ENCODE data around the gene CYP11A1. TPM values are rescaled to one million over a fixed set of nuclear protein-coding genes. Genes with fewer than 3 reads are reported as not detected.

Gene CYP11A1
- 10 to 100 TPM in 2 of 4 donors, 1 to 10 TPM in 2; 1.3 to 17.0 (median 9.5) TPM for total RNA-seq

DNA sequence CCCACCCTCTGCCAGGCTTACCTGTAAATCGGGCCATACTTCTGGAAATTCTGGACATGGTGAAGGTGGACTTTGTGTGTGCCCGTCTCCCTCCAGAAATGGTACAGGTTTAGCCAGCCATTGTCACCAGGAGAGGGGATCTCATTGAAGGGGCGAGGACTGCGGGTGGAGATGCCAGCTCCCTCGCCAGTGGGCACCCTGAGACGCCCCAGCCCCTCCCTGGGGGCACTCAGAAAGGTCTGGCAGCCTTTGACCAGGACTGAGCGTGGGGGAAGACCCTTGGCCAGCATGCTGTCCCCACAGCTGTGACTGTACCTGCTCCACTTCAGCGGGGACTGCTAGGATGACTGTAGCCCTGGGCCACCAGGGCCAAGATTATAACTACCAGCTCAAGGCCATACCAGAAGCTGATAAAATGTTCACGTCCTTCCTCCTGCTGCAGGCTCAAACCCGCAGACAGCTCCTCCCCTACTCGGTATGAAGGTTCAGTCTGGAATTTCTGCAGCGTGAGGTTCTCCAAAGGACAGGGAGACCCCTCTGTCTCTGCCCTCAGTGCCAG is at the start of gene CYP11A1:
CYP11A1 (minus strand) TSS at position 351 of the 559 bp plus-strand sequence; CDS start at position 290, 61 bp downstream.
- intact Hi-C loops (cut with DNase I) = no loop called here
- no peak for DNase-seq
- Histone ChIP-seq H3K9me3 (no peaks in the 10 kb centered on the region), H3K4me3 (peak within 1 kb of the TSS; percentile 51 to 71 (median 63)), H3K27ac (peak within 1 kb of the TSS in 3 of 4 donors; percentile 36 to 89 (median 83)), H3K36me3 (no peaks in the 10 kb centered on the region), H3K27me3 (peaks cover 0 to 26% (median 0%) of the 10 kb centered on the region in 4 donors), H3K4me1 (peaks cover 4 to 36% (median 9%) of the 10 kb centered on the region in 3 donors)
- TF ChIP-seq POLR2A (IDR thresholded peaks at IDR 0.05) = no peak
- TF ChIP-seq, protein P1, sequence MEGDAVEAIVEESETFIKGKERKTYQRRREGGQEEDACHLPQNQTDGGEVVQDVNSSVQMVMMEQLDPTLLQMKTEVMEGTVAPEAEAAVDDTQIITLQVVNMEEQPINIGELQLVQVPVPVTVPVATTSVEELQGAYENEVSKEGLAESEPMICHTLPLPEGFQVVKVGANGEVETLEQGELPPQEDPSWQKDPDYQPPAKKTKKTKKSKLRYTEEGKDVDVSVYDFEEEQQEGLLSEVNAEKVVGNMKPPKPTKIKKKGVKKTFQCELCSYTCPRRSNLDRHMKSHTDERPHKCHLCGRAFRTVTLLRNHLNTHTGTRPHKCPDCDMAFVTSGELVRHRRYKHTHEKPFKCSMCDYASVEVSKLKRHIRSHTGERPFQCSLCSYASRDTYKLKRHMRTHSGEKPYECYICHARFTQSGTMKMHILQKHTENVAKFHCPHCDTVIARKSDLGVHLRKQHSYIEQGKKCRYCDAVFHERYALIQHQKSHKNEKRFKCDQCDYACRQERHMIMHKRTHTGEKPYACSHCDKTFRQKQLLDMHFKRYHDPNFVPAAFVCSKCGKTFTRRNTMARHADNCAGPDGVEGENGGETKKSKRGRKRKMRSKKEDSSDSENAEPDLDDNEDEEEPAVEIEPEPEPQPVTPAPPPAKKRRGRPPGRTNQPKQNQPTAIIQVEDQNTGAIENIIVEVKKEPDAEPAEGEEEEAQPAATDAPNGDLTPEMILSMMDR (IDR thresholded peaks at IDR 0.05) = no peak
- WGBS, 2 donors = 53 to 90% methylated on average over 2 to 5 of the region's 12 CpGs

DNA sequence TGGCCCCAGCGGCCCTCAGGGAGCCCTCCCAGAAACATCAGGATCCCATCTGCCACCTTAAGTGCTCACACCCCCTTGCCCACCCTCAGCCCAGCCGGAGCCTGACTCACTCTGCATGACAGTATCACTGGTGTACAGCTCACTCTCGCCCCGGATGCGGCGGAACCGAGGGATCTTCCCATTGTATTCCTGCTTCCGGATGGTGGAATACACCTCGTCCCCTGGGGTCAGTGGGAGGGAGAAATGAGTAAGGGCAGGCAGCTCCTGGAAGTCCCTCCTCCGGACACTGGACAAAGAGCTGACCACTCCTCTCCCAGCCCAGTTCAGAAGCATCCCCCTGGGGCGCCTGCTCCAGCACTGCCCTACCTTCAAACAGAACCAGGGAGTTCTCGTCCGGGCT is 49.8 kb upstream of the CYP11A1 start:
- no peak overlapping the region for H3K4me3 ChIP-seq
- H3K27me3 ChIP-seq = no peaks in the 10 kb centered on the region
- DNase-seq = no peak
- 80% methylated on average over 2 of the region's 13 CpGs; no CpG with 5 or more reads in 1 of the 2 donors for WGBS, 2 donors
- H3K27ac ChIP-seq = no peak overlapping the region
- intact Hi-C loops (cut with DNase I) = no loop called here
- H3K4me1 ChIP-seq = peaks cover 0 to 12% (median 0%) of the 10 kb centered on the region in 3 donors
- no peaks in the 10 kb centered on the region for H3K9me3 ChIP-seq
- TF ChIP-seq, protein P1 (IDR thresholded peaks at IDR 0.05) = no peak
- no peak for TF ChIP-seq POLR2A (IDR thresholded peaks at IDR 0.05)
- peaks cover 0 to 7% (median 0%) of the 10 kb centered on the region in 3 donors for H3K36me3 ChIP-seq

DNA sequence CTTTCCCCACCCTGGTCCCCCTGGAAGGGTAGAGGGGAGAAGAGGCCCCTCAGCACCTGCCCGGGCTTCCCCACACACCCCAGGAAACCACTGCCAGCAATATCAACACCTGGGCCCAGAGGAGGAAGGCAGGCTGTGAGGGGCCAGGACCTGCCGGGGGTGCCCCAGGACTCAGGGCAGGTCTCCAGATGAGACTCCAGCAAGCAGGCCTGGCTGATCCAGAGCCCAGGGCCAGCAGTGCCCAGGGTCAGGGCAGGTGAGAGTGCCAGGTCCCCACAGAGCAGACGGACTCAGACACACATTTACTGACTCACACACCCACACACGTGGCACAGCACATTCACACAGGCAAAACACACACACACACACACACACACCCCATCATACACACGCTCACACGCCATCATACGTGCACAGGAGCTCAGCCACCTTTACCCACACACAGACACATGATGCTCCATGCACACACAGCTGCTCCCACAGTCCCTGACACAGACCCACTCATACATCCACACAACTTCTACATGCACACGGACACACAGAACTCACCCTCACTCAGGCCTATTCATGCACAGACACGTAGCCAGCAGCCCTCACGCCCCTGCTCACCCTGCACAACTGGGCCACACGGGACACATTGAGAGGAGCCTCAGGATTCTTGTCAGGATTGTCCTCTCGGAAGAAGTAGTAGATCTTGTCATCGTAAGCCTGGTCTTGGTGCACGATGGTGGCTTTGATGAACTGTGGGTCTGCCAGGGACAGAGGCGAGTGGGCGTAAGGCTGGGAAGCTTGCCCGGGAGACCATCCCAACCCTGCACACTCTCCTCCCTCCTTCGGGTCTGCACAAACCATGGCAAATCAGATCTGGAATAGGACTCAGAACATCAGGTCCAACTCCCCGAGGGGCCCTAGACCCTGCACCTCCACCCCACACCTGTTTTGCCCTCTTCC is 48.8 kb upstream of the CYP11A1 start:
- H3K27me3 ChIP-seq = no peaks in the 10 kb centered on the region
- intact Hi-C loops (cut with DNase I) = no loop called here
- H3K4me1 ChIP-seq = peaks cover 0 to 12% (median 0%) of the 10 kb centered on the region in 3 donors
- 68 to 71% methylated on average over 14 of the region's 19 CpGs for WGBS, 2 donors
- no peak overlapping the region for H3K4me3 ChIP-seq
- no peak overlapping the region for H3K27ac ChIP-seq
- peaks cover 0 to 7% (median 0%) of the 10 kb centered on the region in 3 donors for H3K36me3 ChIP-seq
- no peak for TF ChIP-seq POLR2A (IDR thresholded peaks at IDR 0.05)
- TF ChIP-seq, protein P1 (IDR thresholded peaks at IDR 0.05) = no peak
- DNase-seq = no peak
- H3K9me3 ChIP-seq = no peaks in the 10 kb centered on the region

DNA sequence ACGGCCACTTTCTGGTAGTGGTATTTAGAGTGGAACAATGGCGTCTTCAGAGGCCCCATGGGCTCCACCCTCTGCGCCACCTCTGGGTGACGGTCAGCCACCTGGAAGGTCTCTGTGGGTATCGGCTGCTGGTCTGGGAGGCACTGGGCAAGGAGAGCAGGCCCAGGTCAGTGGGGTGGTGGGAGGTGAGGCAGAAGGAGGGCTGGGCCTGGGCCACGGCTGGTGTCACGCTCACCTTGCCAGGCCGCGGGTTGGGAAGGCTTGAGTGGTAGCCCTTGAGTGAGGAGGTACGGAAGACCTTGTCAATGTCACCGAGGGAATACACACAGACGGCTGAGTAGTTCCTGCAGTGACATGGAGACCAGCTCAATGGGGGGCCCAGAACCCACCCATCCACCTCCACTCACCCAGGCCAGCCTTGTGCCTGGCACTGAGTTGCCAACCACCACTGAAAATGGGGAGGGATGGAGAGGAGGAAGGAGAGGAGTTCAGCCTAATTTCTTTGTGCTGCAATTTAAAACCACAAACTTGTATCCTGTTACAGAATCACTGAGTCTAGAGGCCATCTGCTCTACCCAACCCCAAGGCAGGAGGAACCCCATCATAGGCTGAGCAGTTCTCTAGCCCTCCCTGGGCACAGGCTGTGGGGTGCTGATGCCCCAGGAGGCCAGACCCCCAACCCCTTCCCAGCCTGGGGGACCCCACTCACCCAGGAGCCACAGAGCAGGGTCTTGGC is 47.3 kb upstream of the CYP11A1 start:
- WGBS, 2 donors = 93 to 94% methylated on average over 3 of the region's 12 CpGs
- H3K27ac ChIP-seq = no peak overlapping the region
- intact Hi-C loops (cut with DNase I) = no loop called here
- no peak for DNase-seq
- no peak overlapping the region for H3K4me3 ChIP-seq
- H3K27me3 ChIP-seq = no peaks in the 10 kb centered on the region
- TF ChIP-seq, protein P1 (IDR thresholded peaks at IDR 0.05) = no peak
- TF ChIP-seq POLR2A (IDR thresholded peaks at IDR 0.05) = no peak
- peaks cover 0 to 13% (median 0%) of the 10 kb centered on the region in 3 donors for H3K36me3 ChIP-seq
- no peaks in the 10 kb centered on the region for H3K4me1 ChIP-seq
- no peaks in the 10 kb centered on the region for H3K9me3 ChIP-seq

Data from esophagus squamous epithelium (tissue), 5 donors.